ENCODE results near the gene YTHDF2. TPM values are rescaled to one million over a fixed set of nuclear protein-coding genes. Genes with fewer than 3 reads are reported as not detected.
"Not testable (repeated sequence)": the region's sequence is repeated elsewhere in the genome, so short reads cannot be mapped to it uniquely, and the experiment has no call there.

The YTHDF2 gene
- polyA plus RNA-seq, 3 donors = 82.8 to 112 (median 94.4) TPM

DNA sequence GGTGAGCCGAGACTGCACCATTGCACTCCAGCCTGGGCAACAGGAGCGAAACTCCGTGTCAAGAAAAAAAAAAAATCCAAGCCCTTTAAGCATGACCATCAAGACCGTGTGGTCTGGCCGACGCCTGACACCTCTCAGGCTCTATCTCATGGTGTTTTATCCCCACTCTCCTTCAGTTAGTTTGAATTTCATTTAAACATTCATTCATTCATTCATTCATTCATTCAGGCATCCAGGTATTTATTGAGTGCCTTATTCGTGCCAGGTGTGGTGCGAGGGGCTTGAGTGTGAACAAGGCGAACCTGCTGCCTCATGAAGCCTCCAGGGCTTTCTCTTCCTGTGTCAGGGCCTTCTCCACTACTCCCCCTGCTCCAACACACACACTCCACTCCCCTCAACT is 52.7 kb downstream of the YTHDF2 start:
- no peak for DNase-seq (ENCODE audit: extremely low read depth in 1 of 11, low read depth in 9 of 11, low spot score in 4 of 11)

DNA sequence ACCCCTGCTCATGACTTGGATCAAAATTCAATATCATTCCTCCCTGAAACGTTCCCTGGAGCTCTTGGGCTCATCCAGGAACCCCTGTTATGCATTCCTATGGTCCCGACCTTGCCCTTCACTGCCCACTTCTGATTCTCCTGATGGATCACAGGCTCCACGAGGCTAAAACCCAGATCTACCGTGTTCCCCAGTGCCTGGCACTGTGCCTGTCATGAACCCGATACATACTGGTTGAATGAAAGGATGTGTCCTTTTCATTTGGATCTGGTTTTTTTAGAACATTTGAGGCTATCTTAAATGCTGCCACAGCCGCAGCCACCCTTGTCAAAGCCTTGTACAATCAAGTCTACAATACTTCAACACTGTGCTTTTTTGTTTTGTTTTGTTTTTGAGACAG is 53.1 kb downstream of the YTHDF2 start:
- no peak for DNase-seq (ENCODE audit: extremely low read depth in 1 of 11, low read depth in 9 of 11, low spot score in 4 of 11)

DNA sequence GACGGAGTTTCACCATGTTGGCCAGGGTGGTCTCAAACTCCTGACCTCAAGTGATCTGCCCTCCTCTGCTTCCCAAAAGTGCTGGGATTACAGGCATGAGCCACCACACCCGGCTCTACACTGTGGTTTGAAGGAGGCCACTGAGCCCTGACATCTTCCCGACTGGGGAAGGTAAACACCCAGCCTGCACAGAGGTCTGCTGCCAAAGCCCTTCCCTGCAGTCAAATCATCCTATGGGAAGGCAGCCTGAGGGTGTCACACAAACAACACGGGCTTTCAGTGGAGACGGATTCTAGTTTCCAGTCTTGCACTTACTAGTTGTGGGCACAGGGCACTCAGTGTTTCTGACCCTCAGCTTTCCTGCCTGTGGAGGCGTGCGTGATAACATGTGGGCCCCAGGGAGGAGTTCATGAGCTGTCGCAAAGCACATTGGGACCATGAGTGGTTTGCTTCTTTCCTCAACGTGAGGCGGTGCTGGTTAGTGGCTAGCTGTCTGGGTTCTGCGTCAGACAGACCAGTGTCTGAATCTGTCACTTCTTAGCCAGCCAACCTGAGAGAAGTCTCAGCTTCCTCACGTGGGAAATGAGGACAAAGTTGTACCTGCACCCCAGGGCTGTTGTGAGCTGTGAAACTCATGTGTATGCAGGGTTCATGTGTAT is 53.8 kb downstream of the YTHDF2 start:
- no peak for DNase-seq (ENCODE audit: extremely low read depth in 1 of 11, low read depth in 9 of 11, low spot score in 4 of 11)

DNA sequence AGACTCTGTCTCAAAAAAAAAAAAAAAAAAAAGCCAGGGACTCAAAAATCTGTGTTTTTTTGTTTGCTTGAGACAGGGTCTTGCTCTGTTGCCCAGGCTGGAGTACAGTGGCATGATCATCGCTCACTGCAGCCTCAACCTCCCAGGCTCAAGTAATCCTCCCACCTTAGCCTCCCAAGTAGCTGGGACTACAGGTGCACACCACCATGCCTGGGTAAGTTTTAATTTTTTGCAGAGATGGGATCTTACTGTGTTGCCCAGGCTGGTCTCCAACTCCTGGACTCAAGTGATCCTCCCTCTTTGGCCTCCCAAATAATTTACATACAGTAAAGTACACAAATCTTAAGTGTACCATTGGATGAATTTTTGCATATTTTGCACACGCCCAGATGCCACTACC is 55.2 kb downstream of the YTHDF2 start:
- DNase-seq (ENCODE audit: extremely low read depth in 1 of 11, low read depth in 9 of 11, low spot score in 4 of 11) = not testable (repeated sequence)

DNA sequence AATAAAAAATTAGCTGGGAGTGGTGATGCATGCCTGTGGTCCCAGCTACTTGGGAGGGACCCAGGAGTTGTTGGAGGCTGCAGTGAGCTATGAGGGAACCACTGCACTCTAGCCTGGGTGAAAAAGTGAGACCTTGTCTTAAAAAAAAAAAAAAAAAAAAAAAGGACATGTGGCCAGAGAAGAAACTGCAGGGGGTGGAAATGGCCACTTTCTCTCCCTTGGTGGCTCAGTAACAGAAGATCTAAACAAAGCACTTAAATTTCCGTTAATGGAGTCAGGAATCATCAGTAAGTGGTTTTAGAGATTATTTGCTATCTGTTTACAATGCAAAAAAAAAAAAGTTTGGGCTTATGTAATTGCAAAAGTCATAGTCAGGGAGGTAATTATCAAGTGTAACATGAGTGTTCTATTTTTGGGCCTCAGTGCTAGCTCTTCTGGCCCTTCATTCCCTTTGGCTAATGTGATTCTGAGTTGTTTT is 55.9 kb downstream of the YTHDF2 start:
- no peak for DNase-seq (ENCODE audit: extremely low read depth in 1 of 11, low read depth in 9 of 11, low spot score in 4 of 11)

DNA sequence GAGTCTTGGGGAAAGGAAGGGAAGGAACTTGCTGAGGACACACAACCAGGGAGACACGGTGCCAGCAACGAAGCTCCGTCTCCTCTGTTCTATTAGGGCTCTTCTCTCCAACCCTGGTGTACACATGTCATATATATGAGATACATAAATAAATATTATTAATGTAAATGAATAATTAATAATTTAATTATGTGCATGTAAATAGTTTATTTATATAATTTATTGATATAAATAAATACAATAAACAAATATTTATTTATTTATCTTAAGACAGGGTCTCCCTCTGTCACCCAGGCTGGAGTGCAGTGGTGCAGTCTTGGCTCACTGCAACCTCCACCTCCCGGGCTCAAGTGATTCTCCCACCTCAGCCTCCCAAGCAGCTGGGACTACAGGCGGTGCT is 57.8 kb downstream of the YTHDF2 start:
- DNase-seq (ENCODE audit: extremely low read depth in 1 of 11, low read depth in 9 of 11, low spot score in 4 of 11) = not testable (repeated sequence)

DNA sequence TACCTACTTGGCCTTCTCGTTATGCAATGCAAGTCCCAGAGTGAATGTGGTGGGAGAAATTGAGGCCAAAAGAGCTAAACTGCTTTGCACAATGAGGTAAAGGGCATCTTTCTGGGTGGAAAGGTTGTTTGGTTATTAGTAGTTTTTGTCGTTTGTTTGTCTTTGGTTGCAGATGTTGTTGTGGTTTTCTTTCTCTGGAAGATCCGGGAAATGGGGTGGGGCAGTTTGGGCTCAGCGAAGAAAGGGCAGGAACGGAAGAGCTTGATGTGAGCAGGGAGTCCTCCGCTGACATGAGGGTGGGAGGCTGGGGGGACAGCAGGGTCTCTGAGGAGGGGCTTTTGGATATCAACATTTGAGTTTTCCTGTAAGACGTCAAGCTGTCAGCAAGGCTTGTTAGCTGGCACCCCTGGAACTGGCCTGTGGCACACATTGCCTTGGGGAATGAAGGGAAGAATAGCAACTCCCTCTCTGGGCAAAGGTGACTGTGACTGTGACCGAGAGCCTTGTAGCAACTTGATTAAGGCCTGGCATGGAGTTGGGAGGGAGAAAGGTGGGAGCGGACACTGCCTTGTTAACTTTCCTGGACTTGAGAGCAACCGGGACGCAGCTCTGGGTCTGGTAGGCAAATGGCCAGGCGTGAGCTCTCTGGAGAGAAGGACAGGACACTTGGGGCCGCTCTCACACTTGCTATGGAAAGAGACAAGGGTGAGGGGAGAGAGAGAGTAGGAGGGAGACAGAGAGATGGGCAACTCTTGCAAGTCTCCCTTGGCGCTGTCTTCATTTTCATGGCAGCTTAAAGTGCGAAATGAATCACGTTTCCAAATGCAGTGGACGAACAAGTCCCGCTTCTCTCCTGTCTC is 59.8 kb downstream of the YTHDF2 start:
- no peak for DNase-seq (ENCODE audit: extremely low read depth in 1 of 11, low read depth in 9 of 11, low spot score in 4 of 11)

DNA sequence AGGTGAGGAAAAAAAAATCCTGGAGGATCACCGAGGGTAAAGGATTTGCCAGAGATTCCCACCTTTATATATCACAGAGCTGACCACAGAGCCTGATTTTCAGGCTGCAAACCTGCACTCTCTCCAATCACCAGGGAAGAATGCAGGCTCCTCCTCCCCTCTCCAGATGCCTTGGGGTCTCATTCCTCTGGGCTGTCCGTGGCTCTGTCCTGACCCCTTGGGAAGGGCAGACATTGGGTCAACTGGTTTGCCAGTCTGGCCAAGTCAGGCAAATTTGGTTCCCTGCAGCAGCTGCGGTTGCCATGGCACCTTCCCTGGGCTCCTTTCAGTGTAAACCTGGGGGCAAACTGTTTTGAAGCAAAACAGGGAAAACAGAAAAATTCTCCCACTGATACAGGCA is 63.6 kb downstream of the YTHDF2 start:
- no peak for DNase-seq (ENCODE audit: extremely low read depth in 1 of 11, low read depth in 9 of 11, low spot score in 4 of 11)

DNA sequence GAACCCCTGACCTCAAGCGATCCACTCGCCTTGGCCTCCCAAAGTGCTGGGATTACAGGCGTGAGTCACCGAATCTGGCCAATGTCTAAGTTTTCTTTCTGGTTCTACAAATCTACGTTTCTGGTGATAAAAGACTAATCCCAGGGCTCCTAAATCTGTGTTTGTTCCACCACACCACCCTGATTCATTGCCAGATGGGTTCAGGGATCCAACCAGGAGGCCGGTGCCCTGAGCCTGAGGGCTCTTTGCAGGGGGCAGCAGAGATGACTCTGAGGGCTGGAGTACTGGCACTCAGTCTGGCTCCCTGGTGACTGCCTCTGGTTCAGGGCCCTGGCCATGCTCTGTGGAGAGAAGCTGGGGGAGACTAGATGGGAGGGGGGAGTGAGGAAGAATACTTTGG is 64.7 kb downstream of the YTHDF2 start:
- no peak for DNase-seq (ENCODE audit: extremely low read depth in 1 of 11, low read depth in 9 of 11, low spot score in 4 of 11)

DNA sequence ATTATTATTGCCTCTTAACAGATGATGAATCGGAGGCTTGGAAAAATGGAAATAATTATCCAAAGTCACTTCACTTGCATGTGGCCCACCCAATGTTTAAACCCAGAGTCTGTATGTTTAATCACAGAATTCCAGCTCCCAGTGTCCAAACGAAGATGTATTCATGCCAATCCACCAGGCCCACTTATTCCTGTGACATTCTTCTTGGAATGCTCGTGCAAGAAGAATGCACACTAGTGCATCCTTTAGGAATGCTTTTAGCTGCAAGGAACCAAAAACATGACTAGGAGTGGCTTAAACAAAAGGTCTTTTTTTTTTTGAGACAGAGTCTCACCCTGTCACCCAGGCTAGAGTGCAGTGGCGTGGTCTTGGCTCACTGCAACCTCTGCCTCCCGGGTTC is 66.3 kb downstream of the YTHDF2 start:
- DNase-seq (ENCODE audit: extremely low read depth in 1 of 11, low read depth in 9 of 11, low spot score in 4 of 11) = no peak

DNA sequence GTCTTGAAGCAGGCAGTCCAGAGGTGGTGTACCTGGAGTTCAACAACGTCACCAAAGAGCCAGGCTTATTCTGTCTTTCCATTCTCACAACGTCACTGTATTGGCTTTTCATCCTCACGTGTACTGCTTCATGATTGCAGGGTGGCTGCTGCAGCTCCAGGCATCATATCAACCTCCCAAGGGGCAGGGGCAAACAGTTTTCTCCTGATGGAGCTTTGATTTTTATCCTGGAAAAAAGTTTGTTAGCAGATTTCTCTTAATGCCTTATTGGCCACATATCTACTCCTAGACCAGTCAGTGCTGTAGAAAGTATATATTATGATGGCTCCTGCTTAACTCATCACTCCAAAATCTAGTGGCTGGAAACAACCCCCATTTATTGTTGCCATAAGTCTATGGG is 66.9 kb downstream of the YTHDF2 start:
- DNase-seq (ENCODE audit: extremely low read depth in 1 of 11, low read depth in 9 of 11, low spot score in 4 of 11) = no peak

DNA sequence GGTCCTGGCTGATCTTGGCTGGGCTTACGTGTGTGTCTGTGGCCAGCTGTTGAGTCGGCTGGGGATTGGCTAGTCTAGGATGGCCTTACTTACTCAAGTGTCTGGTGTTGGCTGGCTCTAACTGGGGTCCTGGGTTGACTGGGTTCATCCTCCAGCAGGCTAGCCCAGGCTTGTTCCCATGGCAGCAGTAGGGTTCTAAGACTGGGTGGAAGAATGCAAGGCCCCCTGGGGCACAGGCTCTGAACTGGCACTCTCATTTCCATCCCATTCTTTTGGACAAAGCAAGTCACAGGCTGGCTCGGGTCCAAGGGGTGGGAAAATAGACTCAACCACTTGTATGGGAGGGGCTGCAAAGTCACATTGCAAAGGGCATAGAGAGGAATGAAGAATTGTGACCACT is 67.3 kb downstream of the YTHDF2 start:
- no peak for DNase-seq (ENCODE audit: extremely low read depth in 1 of 11, low read depth in 9 of 11, low spot score in 4 of 11)

DNA sequence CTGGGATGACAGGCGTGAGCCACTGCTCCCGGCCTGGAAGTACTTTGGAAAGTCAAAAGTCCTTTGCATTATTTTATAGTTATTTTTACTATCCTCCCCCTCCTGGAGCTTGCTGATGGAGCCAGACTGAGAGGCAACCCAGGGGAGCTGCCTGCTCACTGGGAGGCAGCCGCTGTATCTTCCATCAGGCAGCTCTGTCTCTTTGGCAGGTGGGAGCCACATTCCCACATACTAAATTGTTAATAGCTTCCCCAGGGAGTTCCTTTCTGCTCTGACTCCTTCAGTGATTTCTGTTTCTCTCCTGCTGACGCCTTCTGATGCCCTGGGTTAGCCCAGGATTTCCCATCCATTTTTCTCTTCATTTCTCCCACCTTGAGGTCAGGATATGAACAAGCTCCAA is 70.3 kb downstream of the YTHDF2 start:
- no peak for DNase-seq (ENCODE audit: extremely low read depth in 1 of 11, low read depth in 9 of 11, low spot score in 4 of 11)

DNA sequence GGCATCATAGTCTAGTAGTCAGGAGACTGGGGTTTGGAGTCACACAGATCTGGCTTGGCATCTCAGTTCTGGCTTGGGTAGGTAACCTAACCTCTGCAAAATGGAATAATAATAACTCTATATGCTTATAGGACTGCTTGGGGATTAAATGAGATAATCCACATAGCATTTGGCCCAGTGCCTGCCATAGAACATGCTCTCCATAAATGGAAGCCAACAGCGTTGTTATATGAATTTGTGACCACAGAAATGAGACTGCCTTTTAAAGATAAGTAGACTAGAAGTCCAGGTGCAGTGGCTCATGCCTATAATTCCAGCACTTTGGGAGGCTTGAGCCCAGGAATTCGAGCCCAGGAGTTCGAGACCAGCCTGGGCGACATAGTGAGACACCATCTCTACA is 71.2 kb downstream of the YTHDF2 start:
- no peak for DNase-seq (ENCODE audit: extremely low read depth in 1 of 11, low read depth in 9 of 11, low spot score in 4 of 11)

DNA sequence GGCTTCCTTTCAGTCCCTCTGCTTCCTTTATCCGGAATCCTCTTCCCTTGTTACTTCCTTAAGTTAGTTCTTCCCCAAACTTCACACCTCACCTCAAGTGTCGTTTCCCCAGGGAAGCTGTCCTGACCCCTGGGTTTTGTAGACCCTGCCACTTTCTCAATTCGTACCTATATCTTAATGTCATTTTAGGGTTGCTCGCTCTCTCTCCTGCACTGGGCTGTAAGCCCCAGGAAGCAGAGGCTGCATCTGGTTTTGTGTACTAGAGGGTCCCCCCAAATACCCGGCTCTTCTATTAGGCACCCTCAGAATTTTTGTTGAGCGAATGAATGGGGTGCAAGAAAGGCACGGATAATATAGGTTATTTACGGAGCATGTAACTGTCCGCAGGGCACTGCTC is 74.6 kb downstream of the YTHDF2 start:
- DNase-seq (ENCODE audit: extremely low read depth in 1 of 11, low read depth in 9 of 11, low spot score in 4 of 11) = no peak

DNA sequence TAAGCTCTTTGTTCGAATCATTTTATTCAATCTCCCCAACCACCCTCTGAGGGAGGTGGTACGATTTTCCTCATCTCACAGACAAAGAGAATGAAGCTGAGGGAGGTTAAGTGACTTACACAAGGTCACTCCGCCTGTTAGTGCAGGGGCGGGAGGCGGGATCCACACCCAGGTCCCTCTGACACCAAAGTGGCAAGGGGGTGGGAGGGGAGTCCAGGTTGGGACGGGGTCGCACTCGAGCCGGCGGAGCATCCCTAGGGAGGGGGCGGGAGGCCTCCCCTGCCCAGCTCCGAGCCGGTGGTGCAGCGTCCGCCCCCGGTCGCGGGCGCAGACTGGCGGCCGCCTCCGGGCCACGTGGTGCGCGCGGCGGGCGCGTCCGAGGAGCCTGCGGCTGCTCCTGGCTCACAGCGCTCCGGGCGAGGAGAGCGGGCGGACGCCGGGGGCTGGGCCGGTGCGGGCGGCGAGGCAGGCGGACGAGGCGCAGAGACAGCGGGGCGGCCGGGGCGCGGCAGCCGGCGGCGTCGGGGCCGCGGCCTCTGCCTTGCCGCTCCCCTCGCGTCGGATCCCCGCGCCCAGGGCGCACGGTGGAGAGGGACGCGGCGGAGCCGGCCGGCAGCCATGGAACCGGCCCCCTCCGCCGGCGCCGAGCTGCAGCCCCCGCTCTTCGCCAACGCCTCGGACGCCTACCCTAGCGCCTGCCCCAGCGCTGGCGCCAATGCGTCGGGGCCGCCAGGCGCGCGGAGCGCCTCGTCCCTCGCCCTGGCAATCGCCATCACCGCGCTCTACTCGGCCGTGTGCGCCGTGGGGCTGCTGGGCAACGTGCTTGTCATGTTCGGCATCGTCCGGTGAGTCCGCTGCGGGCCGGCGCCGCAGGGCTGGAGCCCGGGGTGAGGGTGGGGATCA is 75.3 kb downstream of the YTHDF2 start, which contains the start of gene OPRD1:
OPRD1 (plus strand) TSS at position 405 of the 903 bp plus-strand sequence; CDS start at position 619, 214 bp downstream.
- DNase-seq (ENCODE audit: extremely low read depth in 1 of 11, low read depth in 9 of 11, low spot score in 4 of 11) = peak in 1 of 11 donors; percentile 17

DNA sequence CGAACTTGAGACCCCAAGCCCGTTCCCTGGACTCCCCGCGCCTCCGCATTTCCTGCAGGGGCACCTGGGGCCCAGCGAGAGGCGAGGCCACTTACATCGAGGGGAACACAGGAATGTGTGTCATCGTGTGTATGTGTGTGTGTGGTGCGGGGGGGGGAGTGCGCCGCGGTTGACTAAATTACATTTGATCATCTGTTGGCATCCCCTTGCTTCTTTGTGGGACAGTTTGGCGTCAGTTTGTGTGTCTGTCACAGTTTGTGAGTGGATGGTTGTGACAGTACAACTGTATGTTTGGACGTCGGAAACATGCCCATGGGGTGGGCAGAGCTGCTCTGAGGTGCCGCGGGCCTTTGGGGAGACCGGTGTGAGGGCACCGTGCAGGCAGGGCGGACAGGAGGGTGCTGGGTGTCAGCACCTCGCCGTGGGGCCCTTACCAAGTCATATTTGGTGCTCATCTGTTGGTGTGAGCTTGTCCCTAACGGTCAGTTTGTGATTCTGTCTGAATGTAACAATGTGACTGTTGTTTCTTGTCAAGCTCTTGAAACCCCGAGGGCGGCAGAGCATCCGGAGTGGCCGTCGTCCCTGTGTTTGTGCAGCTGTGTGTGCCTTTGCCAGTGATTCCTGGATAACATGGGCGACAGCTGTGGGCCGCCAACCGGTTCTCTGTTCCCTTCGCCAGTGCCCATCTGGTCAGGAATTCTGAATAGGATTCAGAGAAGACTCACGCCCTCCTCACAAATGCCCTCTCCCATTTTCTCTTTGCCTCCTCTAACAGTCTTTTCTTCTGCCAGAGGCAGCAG is 76.1 kb downstream of the YTHDF2 start:
- DNase-seq (ENCODE audit: extremely low read depth in 1 of 11, low read depth in 9 of 11, low spot score in 4 of 11) = peak in 2 of 11 donors; percentile 22 to 47

DNA sequence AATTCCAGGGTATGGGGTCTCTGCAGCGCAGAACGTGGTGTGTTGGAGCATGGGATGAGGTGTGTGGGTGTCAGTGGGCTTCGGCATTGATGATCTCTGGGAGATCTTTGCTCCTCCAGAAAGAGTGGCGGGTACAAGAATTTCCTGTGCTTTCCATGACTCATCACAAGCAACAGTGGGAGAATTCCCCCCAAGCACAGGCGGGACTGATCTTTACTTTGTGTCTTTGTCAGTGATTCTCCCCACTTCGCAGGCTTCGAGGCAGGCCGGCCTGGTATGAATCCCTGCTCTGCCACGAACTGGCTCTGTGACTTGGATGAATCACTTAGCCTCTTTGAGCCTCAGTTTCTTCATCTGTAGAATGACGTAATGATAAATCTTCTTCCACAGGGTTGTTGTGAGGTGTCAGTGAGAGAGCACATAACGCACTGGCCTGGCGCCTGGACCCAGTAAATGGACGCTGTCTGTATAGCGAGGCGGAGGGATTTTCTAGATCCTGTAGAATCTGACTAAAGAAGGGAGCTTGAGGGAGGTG is 77.3 kb downstream of the YTHDF2 start:
- no peak for DNase-seq (ENCODE audit: extremely low read depth in 1 of 11, low read depth in 9 of 11, low spot score in 4 of 11)

Measured in renal cortex interstitium (tissue), 11 donors.